Small intestine (tissue), 7 donors: ENCODE results near the gene TAS2R8. TPM values are rescaled to one million over a fixed set of nuclear protein-coding genes. Genes with fewer than 3 reads are reported as not detected.
"Not testable (repeated sequence)": the region's sequence is repeated elsewhere in the genome, so short reads cannot be mapped to it uniquely, and the experiment has no call there.

Source experiments
- DNase-seq, 2 donors: peaks; one replicate each; pipeline versions ENCODE4 v3.0.0 to v3.0.0-alpha.2; 2013
- FAIRE-seq: peaks from 2 replicates; lab custom pipeline; 2012; peaks lifted over from hg19 to GRCh38; lab: Jason Lieb, UNC
- H3K27ac ChIP-seq, 3 donors: one replicate each; pipeline ENCODE4 v1.5.1; 2013; ENCODE audit warnings: low read length in 2 of 3, mild to moderate bottlenecking in 2 of 3, control low read depth in 1 of 3, inconsistent platforms in 1 of 3, low read depth in 1 of 3, moderate library complexity in 1 of 3
- H3K27me3 ChIP-seq, 3 donors: one replicate each; pipeline ENCODE4 v1.6.1; 2013; ENCODE audit warnings: low read length in 3 of 3, inconsistent platforms in 1 of 3; ENCODE audit not compliant: control insufficient read depth in 3 of 3, insufficient read depth in 3 of 3
- H3K36me3 ChIP-seq, 3 donors: one replicate each; pipeline ENCODE4 v1.6.1; 2013; ENCODE audit warnings: low read length in 3 of 3, inconsistent platforms in 1 of 3, low read depth in 1 of 3, mild to moderate bottlenecking in 1 of 3, moderate library complexity in 1 of 3; ENCODE audit not compliant: control insufficient read depth in 3 of 3, insufficient read depth in 2 of 3
- H3K4me1 ChIP-seq, 3 donors: one replicate each; pipeline ENCODE4 v1.6.1; 2013; ENCODE audit warnings: low read length in 2 of 3, inconsistent platforms in 1 of 3, low read depth in 1 of 3, mild to moderate bottlenecking in 1 of 3, moderate library complexity in 1 of 3; ENCODE audit not compliant: control insufficient read depth in 3 of 3, insufficient read depth in 2 of 3
- H3K4me3 ChIP-seq, 3 donors: one replicate each; pipeline ENCODE4 v1.5.1; 2013; ENCODE audit warnings: low read length in 3 of 3, control low read depth in 1 of 3, inconsistent platforms in 1 of 3, low read depth in 1 of 3, mild to moderate bottlenecking in 1 of 3, moderate library complexity in 1 of 3
- H3K9me3 ChIP-seq, 2 donors: one replicate each; pipeline ENCODE4 v1.6.1; 2013; ENCODE audit warnings: low read depth in 1 of 2, low read length in 1 of 2; ENCODE audit not compliant: control insufficient read depth in 2 of 2, insufficient read depth in 1 of 2
- WGBS, 3 donors: extraction: QIAGEN DNeasy Blood & Tissue Kit; methylation state at CpG; one replicate each; pipeline ENCODE4 v1.1.7; 2013; 5-methylcytosine and 5-hydroxymethylcytosine counted together
- polyA plus RNA-seq, 4 donors: library from polyadenylated mRNA; stranded (reverse) in 3 of 4; unstranded in 1 of 4; fragments of 200-250 nt in 3 of 4; fragments of 120-200 nt in 1 of 4; gene quantifications; one replicate each; pipeline versions ENCODE4 v1.2.1 to v1.2.3, GENCODE V29; 2013
- donor health status: healthy with polysubstance abuse.
- donor health status: control.
- donor health status: control.
- donor health status: Bipolar disorder and iron deficiency.
- donor health status: healthy.

Gene TAS2R8
- polyA plus RNA-seq, 4 donors, result 0.03 TPM; not detected in 3

GRCh38 chr12:10791769-10792168 is 15.3 kb downstream of the TAS2R8 start:
- not testable (repeated sequence) for DNase-seq, H3K27ac ChIP-seq, H3K4me1 ChIP-seq, H3K27me3 ChIP-seq, H3K4me3 ChIP-seq, H3K36me3 ChIP-seq, H3K9me3 ChIP-seq, FAIRE-seq
- 87 to 94% (median 92%) methylated on average over 4 of the region's 4 CpGs for WGBS, 3 donors

GRCh38 chr12:10783252-10783651 is 23.8 kb downstream of the TAS2R8 start:
- no peaks in the 10 kb centered on the region for H3K9me3 ChIP-seq
- no peak overlapping the region for H3K27ac ChIP-seq
- H3K36me3 ChIP-seq, result no peaks in the 10 kb centered on the region
- WGBS, 3 donors, result 68 to 75% (median 71%) methylated on average over 5 of the region's 5 CpGs
- no peaks in the 10 kb centered on the region for H3K4me1 ChIP-seq
- no peak overlapping the region for H3K4me3 ChIP-seq
- FAIRE-seq, result no peak
- DNase-seq, result no peak
- H3K27me3 ChIP-seq, result no peaks in the 10 kb centered on the region

GRCh38 chr12:10779103-10779502 is 28.0 kb downstream of the TAS2R8 start:
- no peak for FAIRE-seq
- no peaks in the 10 kb centered on the region for H3K36me3 ChIP-seq
- 83 to 91% (median 88%) methylated on average over 2 of the region's 2 CpGs for WGBS, 3 donors

GRCh38 chr12:10771132-10771733 is 35.9 kb downstream of the TAS2R8 start:
- H3K36me3 ChIP-seq, result no peaks in the 10 kb centered on the region
- 0 to 2% (median 1%) methylated on average over 1 of the region's 1 CpG for WGBS, 3 donors
- no peak overlapping the region for H3K4me3 ChIP-seq
- H3K9me3 ChIP-seq, result no peaks in the 10 kb centered on the region
- peak; percentile 32 to 46 for DNase-seq
- FAIRE-seq, result peak; percentile 94
- peaks cover 0 to 7% (median 5%) of the 10 kb centered on the region in 3 donors for H3K27me3 ChIP-seq
- no peak overlapping the region for H3K27ac ChIP-seq
- peaks cover 0 to 3% (median 0%) of the 10 kb centered on the region in 3 donors for H3K4me1 ChIP-seq

More at GRCh38 chr12:10779103-10779502, 28.0 kb downstream of the TAS2R8 start:
- Histone ChIP-seq H3K27ac (no peak overlapping the region), H3K4me3 (no peak overlapping the region), H3K27me3 (no peaks in the 10 kb centered on the region), H3K4me1 (no peaks in the 10 kb centered on the region), H3K9me3 (no peaks in the 10 kb centered on the region)
- DNase-seq, result no peak

GRCh38 chr12:10759657-10760056 is 47.4 kb downstream of the TAS2R8 start:
- Histone ChIP-seq H3K4me3 (no peak overlapping the region), H3K27me3 (peaks cover 0 to 9% (median 0%) of the 10 kb centered on the region in 3 donors), H3K27ac (no peak overlapping the region), H3K36me3 (no peaks in the 10 kb centered on the region), H3K9me3 (peaks cover 0 to 29% of the 10 kb centered on the region in 2 donors), H3K4me1 (no peaks in the 10 kb centered on the region)
- DNase-seq (no peak), FAIRE-seq (no peak)
- 21 to 34% (median 27%) methylated on average over 2 of the region's 2 CpGs for WGBS, 3 donors

GRCh38 chr12:10756194-10756593 is 50.9 kb downstream of the TAS2R8 start:
- FAIRE-seq (no peak), DNase-seq (no peak)
- Histone ChIP-seq H3K27me3 (peaks cover 0 to 5% (median 0%) of the 10 kb centered on the region in 3 donors), H3K4me3 (no peak overlapping the region), H3K27ac (no peak overlapping the region), H3K9me3 (peaks cover 0 to 24% of the 10 kb centered on the region in 2 donors), H3K36me3 (no peaks in the 10 kb centered on the region), H3K4me1 (no peaks in the 10 kb centered on the region)
- WGBS, 3 donors, result 78 to 88% (median 81%) methylated on average over 4 of the region's 4 CpGs

Other genes starting within 250 kb of the TAS2R8 start
- 10 to 100 TPM in 3 of 4 donors, 1 to 10 TPM in 1; 4.9 to 27.7 (median 20.7) TPM for gene MAGOHB, start 193.7 kb downstream of the TAS2R8 start, polyA plus RNA-seq
- 1 to 10 TPM; 1.9 to 8.1 (median 4.8) TPM for gene STYK1, start 133.2 kb downstream of the TAS2R8 start, polyA plus RNA-seq
- gene YBX3, start 84.0 kb downstream of the TAS2R8 start, polyA plus RNA-seq, result 100 to 1,000 TPM in 2 of 4 donors, 10 to 100 TPM in 2; 61.3 to 183 (median 98.4) TPM
- not detected for gene TAS2R7, start 4.7 kb downstream of the TAS2R8 start, polyA plus RNA-seq
- gene TAS2R9, start 2.9 kb upstream of the TAS2R8 start, polyA plus RNA-seq, result not detected
- gene TAS2R10, start 19.1 kb upstream of the TAS2R8 start, polyA plus RNA-seq, result under 1 TPM in 1 of 4 donors, not detected in 3; 0.58 TPM
- 1 to 10 TPM in 3 of 4 donors, not detected in 1; 1.3 to 4.5 (median 1.5) TPM for gene PRR4, start 42.2 kb upstream of the TAS2R8 start, polyA plus RNA-seq
- gene PRH1, start 77.0 kb upstream of the TAS2R8 start, polyA plus RNA-seq, result 1 to 10 TPM in 2 of 4 donors, not detected in 2; 2.6 to 7.4 TPM
- under 1 TPM in 2 of 4 donors, not detected in 2; 0.03 to 0.06 TPM for gene TAS2R13, start 102.3 kb upstream of the TAS2R8 start, polyA plus RNA-seq
- under 1 TPM in 1 of 4 donors, not detected in 3; 0.09 TPM for gene PRH2, start 122.0 kb upstream of the TAS2R8 start, polyA plus RNA-seq
- 1 to 10 TPM in 2 of 4 donors, under 1 TPM in 2; 0.67 to 2.8 (median 0.97) TPM for gene TAS2R14, start 132.0 kb upstream of the TAS2R8 start, polyA plus RNA-seq
- under 1 TPM in 1 of 4 donors, not detected in 3; 0.07 TPM for gene TAS2R50, start 179.6 kb upstream of the TAS2R8 start, polyA plus RNA-seq
- 1 to 10 TPM in 1 of 4 donors, under 1 TPM in 1, not detected in 2; 0.15 to 1.8 TPM for gene TAS2R20, start 191.0 kb upstream of the TAS2R8 start, polyA plus RNA-seq
- under 1 TPM in 2 of 4 donors, not detected in 2; 0.09 to 0.49 TPM for gene TAS2R19, start 215.3 kb upstream of the TAS2R8 start, polyA plus RNA-seq
- gene TAS2R31, start 224.1 kb upstream of the TAS2R8 start, polyA plus RNA-seq, result under 1 TPM in 2 of 4 donors, not detected in 2; 0.16 to 0.53 TPM